Erythroblast (primary cell): ENCODE data around the gene PCSK7.

Experiments used
- GATA1 ChIP-seq: IDR thresholded peaks from 2 replicates; pipeline ENCODE4 v1.6.1; 2011; ENCODE audit warnings: low read depth, mild to moderate bottlenecking, control low read depth, low read length, moderate library complexity
- POLR2A ChIP-seq: IDR thresholded peaks from 2 replicates; pipeline ENCODE4 v1.6.1; 2011; ENCODE audit warnings: mild to moderate bottlenecking, low read length

- TF ChIP-seq GATA1 = no peak
- no peak for TF ChIP-seq POLR2A
Measured at GRCh38 chr11:117169736-117170135, 62.1 kb downstream of the PCSK7 start.
